ENCODE data around the gene ULBP3.
"Not testable (repeated sequence)": the region's sequence is repeated elsewhere in the genome, so short reads cannot be mapped to it uniquely, and the experiment has no call there.

Gene ULBP3

DNA sequence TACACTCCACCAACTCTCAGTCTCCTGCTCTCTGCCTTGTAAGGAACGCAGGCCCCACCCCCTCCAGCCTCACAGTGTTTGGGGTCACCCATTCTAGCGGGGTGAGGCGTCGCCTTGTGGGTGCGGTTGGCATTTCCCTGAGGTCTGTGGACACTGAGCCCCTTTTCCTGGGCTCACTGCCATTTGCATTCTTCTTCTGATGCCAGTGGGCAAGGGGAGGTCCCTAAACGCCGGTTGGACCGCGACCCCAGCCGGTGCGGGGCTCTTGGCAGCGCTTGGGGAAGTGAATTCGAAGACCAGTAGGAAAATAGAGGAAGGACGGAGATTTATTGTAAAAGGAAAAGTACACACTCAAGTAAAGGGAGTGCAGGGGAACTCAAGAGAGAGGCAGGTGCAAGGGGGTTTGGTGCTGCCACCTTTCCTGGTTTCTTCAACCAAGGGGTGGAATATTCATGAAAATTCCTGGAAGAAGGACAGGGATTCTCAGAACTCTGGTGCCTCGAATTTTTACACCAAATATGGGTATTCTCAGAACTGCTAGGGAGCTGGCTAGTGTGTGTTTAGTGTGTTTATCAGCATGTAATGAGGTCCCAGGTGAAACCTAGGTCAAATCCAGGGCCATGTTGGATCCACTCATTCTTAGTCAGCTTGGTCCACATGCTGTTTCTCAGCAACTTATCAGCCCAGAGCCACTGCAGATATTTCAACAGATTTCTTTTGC is 53.5 kb downstream of the ULBP3 start:
- DNase-seq (ENCODE audit: low spot score) = peak; percentile 43

DNA sequence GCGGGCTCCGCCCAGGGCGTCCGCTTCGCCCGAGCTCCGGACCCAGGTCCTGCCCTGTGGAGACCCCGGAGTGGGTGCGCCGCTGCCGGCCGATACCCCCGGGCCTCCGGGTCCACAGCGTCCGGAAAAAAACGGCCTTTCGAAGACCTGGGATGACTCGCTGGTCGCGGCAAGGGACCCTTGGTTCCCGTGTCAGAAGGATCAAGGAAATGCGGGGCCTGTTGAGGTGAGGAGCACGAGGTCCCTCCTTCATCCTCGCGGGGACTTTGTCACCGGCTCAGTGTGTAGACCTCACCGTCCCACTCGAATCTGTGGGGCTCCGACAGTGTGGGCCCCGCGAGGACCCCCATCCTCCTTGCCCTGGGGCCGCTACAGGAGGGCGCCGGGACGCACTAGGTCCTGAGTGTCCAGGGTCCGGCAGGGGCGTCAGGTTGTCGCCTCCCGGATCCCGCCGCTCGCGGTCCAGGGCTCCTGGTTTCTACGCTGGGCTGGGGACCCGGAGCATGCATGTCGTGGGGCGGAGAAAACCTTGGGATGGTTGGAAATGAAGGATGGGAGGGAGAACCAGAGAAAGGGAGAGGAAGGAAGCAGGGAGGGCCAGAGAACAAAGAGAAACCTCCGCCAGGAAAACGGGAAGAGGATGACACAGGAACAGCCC is 54.2 kb downstream of the ULBP3 start:
- DNase-seq (ENCODE audit: low spot score) = not testable (repeated sequence)

DNA sequence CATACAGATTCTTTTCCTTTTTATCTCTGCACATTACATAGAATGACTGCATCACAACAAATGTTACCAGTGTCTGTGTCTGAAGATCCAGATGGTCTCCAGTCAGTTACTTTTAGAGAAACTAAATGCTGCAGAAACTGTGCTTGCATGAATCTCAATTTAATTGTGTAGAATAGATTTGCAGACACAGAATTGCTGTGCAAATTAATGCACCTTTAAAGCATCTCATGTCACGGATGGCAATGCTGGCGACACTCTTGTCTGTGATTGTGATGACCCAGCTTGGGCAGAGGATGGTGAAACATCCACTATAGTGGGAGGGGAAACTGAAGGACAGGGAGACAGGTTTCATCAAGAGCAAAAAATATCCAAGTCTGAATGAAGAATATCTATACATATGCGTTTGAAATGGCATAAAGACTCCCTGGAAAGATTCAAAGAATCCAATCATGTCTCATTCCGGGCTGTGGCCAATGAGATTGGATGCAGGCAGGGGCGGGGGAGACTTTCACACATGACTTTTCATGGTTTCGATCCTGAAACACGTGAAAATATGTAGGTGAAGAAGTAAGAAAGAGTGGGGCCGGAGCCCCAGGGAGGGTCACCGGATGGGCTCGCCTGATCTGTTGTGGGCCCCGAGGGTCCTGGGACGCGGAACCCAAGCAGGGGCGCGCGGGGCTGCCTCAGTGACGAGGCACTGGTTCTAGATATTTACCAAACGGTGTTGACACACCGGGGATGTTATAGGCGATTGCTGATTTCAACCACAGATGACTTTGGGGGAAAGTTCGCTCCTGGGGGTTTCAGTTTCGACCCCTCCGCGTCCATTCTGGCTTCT is 54.9 kb downstream of the ULBP3 start:
- DNase-seq (ENCODE audit: low spot score) = not testable (repeated sequence)

DNA sequence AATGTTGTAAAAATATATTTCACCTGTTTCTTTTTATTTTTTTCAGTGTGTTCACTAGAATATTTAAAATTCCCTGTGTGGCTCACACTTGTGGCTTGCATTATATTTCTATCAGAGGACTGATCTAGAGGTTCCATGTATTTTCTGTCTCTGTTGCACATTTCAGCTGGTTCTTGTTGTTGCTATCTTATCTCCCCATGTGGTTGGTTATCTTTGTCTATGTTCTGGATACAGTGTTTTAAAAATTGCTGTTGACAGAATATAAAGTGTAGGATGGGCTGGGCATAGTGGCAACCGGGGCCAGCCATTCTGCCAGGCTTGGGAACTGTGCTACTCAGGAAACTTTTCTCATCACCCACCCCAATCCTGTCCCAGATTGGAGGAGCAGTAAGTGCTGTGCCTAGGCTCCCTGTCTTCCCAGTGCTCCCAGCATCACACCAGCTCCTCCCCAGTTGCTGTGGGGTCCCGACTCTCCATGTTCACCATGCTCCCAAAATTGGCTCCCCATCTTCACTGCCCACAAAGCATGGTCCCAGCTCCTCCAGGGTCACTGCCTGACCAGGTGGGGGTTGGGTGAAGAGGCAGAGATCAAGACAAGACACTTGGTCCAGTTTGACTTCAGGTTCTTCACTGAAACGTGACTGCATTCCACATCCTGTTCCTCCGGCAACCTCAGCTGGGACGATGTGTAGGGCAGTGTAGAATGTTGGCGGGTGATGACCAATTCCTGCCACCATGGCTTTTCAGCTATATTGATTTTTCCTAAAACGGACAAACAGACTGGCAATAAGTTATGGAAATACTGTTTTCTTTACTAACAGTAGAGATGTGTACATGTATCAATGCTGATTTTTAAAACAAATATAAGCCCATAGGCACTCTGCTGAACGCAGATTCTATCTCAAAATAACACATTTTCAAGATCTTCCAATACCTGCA is 55.8 kb downstream of the ULBP3 start:
- DNase-seq (ENCODE audit: low spot score) = not testable (repeated sequence)
